PC-9 (cell line): ENCODE data around the gene STRN3. TPM values are rescaled to one million over a fixed set of nuclear protein-coding genes. Genes with fewer than 3 reads are reported as not detected.
"Not testable (repeated sequence)": the region's sequence is repeated elsewhere in the genome, so short reads cannot be mapped to it uniquely, and the experiment has no call there.

Source experiments
- BruUV-seq: library from RNA; stranded (reverse); fragments of 400-500 nt; replicated peaks from 2 replicates; lab custom pipeline; 2021; lab: Mats Ljungman, UMichigan
- CTCF ChIA-PET: fragments of 300-600 bp; sonication (Branson Sonifier 250); formaldehyde crosslinking; loops from one replicate; lab custom pipeline; 2022; ENCODE audit warnings: antibody characterized with exemption; lab: Charles Lee
- POLR2A ChIA-PET: fragments of 300-600 bp; sonication (Branson Sonifier 250); formaldehyde crosslinking; loops from one replicate; lab custom pipeline; 2022; ENCODE audit warnings: antibody characterized with exemption; ENCODE audit not compliant: unreplicated experiment; lab: Charles Lee
- DNase-seq, 2 experiments: peaks; one replicate each; pipeline versions ENCODE4 v3.0.0 to v3.0.0-alpha.2; 2015 to 2022; ENCODE audit warnings: mixed read lengths in 1 of 2
- H2AFZ ChIP-seq: fragments of 200-600 bp; sonication (generic); 2 replicates; pipeline ENCODE4 v1.8.1; 2017; ENCODE audit warnings: antibody characterized with exemption
- H3F3A ChIP-seq: fragments of 200-600 bp; sonication (generic); 2 replicates; pipeline ENCODE4 v1.8.1; 2017; ENCODE audit warnings: antibody characterized with exemption, mild to moderate bottlenecking, low read depth; ENCODE audit not compliant: insufficient read depth
- H3K27ac ChIP-seq: fragments of 200-600 bp; sonication (generic); 2 replicates; pipeline ENCODE4 v1.6.1; 2016; ENCODE audit warnings: mixed run types
- H3K27me3 ChIP-seq: fragments of 200-600 bp; sonication (generic); 2 replicates; pipeline ENCODE4 v1.6.1; 2016; ENCODE audit warnings: low read depth, mixed run types; ENCODE audit not compliant: insufficient read depth
- H3K36me3 ChIP-seq: fragments of 200-600 bp; sonication (generic); 2 replicates; pipeline ENCODE4 v1.6.1; 2016; ENCODE audit warnings: low read depth, mixed run types
- H3K4me1 ChIP-seq: fragments of 200-600 bp; sonication (generic); replicated peaks from 2 replicates; pipeline ENCODE4 v1.6.1; 2016; ENCODE audit warnings: mixed run types; ENCODE audit not compliant: insufficient read depth
- H3K4me2 ChIP-seq: fragments of 200-600 bp; sonication (generic); 2 replicates; pipeline ENCODE4 v1.6.1; 2017; ENCODE audit warnings: mixed run types
- H3K4me3 ChIP-seq: fragments of 200-600 bp; sonication (generic); 2 replicates; pipeline ENCODE4 v1.6.1; 2016; ENCODE audit warnings: mixed run types
- H3K79me2 ChIP-seq: fragments of 200-600 bp; sonication (generic); 2 replicates; pipeline ENCODE4 v1.6.1; 2017; ENCODE audit warnings: low read depth, mixed run types
- H3K9me2 ChIP-seq: fragments of 200-600 bp; sonication (generic); 2 replicates; pipeline ENCODE4 v1.8.1; 2017; ENCODE audit warnings: mild to moderate bottlenecking; ENCODE audit not compliant: insufficient read depth
- H3K9me3 ChIP-seq: fragments of 200-600 bp; sonication (generic); 2 replicates; pipeline ENCODE4 v1.8.1; 2016; ENCODE audit warnings: low read depth; ENCODE audit not compliant: insufficient read depth
- H4K20me1 ChIP-seq: fragments of 200-600 bp; sonication (generic); 2 replicates; pipeline ENCODE4 v1.8.1; 2017; ENCODE audit not compliant: insufficient read depth
- CTCF ChIP-seq: fragments of 200-600 bp; sonication (generic); conservative IDR thresholded peaks from 2 replicates; pipeline ENCODE4 v1.6.1; 2017; ENCODE audit warnings: mixed run types, antibody characterized with exemption, mild to moderate bottlenecking, moderate library complexity
- EZH2 ChIP-seq: fragments of 200-600 bp; sonication (generic); IDR thresholded peaks from 2 replicates; pipeline ENCODE4 v1.8.0; 2017; ENCODE audit warnings: antibody characterized with exemption, low read depth
- intact Hi-C: fragments of 100-400 bp; cut with micrococcal nuclease; formaldehyde crosslinking; loops from one replicate; pipeline ENCODE4 v1.10.0; 2022; ENCODE audit not compliant: unreplicated experiment
- total RNA-seq: library from RNA; stranded (reverse); gene quantifications from 2 replicates; pipeline ENCODE4 v1.2.3, GENCODE V29; 2021

STRN3 gene
- total RNA-seq, 1 experiment from 2014 or later, result 18.1 TPM

DNA sequence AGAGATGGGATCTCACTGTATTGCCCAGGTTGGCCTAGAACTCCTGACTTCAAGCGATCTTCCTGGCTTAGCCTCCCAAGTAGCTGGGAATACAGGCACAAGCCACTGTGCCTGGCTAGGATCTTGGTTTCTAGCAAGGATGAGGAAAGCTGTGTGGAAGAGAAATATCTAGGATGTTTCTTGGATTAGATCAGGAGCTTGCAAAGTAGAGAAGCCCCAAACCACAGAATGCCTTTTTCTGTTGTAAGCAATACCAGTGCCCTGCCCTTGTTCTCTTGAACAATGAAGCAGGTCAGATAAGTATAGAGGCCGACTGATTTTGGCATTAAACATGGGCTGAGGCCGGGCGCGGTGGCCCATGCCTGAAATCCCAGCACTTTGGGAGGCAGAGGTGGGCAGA lies 44.3 kb upstream of the STRN3 start:
- Histone ChIP-seq H3F3A (no peaks in the 10 kb centered on the region), H3K36me3 (no peaks in the 10 kb centered on the region), H3K4me1 (no peaks in the 10 kb centered on the region), H3K27ac (no peak overlapping the region), H3K79me2 (no peaks in the 10 kb centered on the region), H3K9me2 (no peaks in the 10 kb centered on the region), H2AFZ (no peak overlapping the region), H3K4me2 (no peak overlapping the region), H3K9me3 (no peaks in the 10 kb centered on the region), H3K4me3 (no peak overlapping the region), H3K27me3 (no peaks in the 10 kb centered on the region), H4K20me1 (no peaks in the 10 kb centered on the region)
- CTCF ChIA-PET, result no interaction called here
- peak; percentile 48 to 51 for DNase-seq
- no TSS peak for BruUV-seq
- intact Hi-C loops, result no loop called here
- POLR2A ChIA-PET, result interaction anchor here (0.6 kb wide), 1 partner anchor 45 kb away, joined by 15 read pairs; no protein-coding TSS in a partner anchor
- no peak for TF ChIP-seq CTCF

GRCh38 chr14:31069343-31069742 lies 43.2 kb upstream of the STRN3 start:
- H3F3A ChIP-seq, result no peaks in the 10 kb centered on the region
- no peaks in the 10 kb centered on the region for H3K9me2 ChIP-seq
- no peak for TF ChIP-seq EZH2
- TF ChIP-seq CTCF, result no peak
- H2AFZ ChIP-seq, result no peak overlapping the region
- intact Hi-C loops, result no loop called here
- H3K4me3 ChIP-seq, result no peak overlapping the region
- no peaks in the 10 kb centered on the region for H3K4me1 ChIP-seq
- CTCF ChIA-PET, result no interaction called here
- no peaks in the 10 kb centered on the region for H3K79me2 ChIP-seq
- no peak for DNase-seq
- no peaks in the 10 kb centered on the region for H3K9me3 ChIP-seq
- H3K4me2 ChIP-seq, result no peak overlapping the region
- no peak overlapping the region for H3K27ac ChIP-seq
- no peaks in the 10 kb centered on the region for H3K27me3 ChIP-seq
- POLR2A ChIA-PET, result no interaction called here
- no peaks in the 10 kb centered on the region for H3K36me3 ChIP-seq
- H4K20me1 ChIP-seq, result no peaks in the 10 kb centered on the region
- no TSS peak for BruUV-seq

DNA sequence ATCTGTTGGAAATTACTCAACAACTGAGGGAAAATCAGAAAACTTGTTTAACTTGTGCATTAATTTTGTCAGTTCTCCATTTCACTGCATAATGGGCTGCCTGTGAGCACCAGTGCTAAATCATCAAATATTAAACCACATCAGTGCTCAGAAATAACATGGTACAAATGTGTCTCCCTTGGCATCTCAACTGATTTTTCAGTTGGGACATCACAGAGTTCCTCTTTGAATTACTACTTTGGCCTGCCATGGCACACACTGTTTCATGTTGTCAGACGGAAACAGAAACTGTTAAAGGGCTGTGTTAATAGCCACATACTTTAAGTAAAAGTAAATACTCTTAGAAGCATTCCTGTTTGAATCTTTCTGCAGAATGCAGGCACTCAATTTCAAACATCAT lies 42.1 kb upstream of the STRN3 start:
- Histone ChIP-seq H3K9me3 (no peaks in the 10 kb centered on the region), H3K9me2 (no peaks in the 10 kb centered on the region), H3K27me3 (no peaks in the 10 kb centered on the region), H3F3A (no peaks in the 10 kb centered on the region), H3K79me2 (no peaks in the 10 kb centered on the region), H3K4me1 (no peaks in the 10 kb centered on the region), H3K4me3 (no peak overlapping the region), H3K36me3 (no peaks in the 10 kb centered on the region), H2AFZ (no peak overlapping the region), H3K27ac (no peak overlapping the region), H3K4me2 (no peak overlapping the region), H4K20me1 (no peaks in the 10 kb centered on the region)
- DNase-seq, result no peak
- intact Hi-C loops, result no loop called here
- ChIA-PET CTCF (interaction anchor here (0.6 kb wide), 1 partner anchor 217 kb away, joined by 4 read pairs; no protein-coding TSS in a partner anchor), POLR2A (no interaction called here)
- no peak for TF ChIP-seq EZH2
- no peak for TF ChIP-seq CTCF
- no TSS peak for BruUV-seq

DNA sequence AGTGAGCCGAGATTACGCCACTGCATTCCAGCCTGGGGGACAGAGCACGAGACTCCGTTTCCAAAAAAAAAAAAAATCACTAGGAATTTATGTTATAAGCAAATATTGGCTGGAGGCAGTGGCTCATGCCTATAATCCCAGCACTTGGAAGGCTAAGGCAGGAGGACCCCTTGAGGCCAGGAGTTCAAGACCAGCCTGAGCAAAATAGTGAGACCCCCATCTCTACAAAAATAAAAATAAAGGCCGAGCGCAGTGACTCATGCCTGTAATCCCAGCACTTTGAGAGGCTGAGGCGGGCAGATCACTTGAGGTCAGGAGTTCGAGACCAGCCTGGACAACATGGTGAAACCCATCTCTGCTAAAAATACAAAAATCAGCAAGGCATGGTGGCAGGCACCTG lies 36.7 kb upstream of the STRN3 start:
- H3K9me3 ChIP-seq, H3K27me3 ChIP-seq, H3K4me2 ChIP-seq, H3K27ac ChIP-seq, H3F3A ChIP-seq, intact Hi-C loops, H3K9me2 ChIP-seq, H4K20me1 ChIP-seq, BruUV-seq, POLR2A ChIA-PET, H3K36me3 ChIP-seq, CTCF ChIA-PET, H3K4me3 ChIP-seq, H2AFZ ChIP-seq, H3K79me2 ChIP-seq, DNase-seq: not testable (repeated sequence)
- peaks cover 12% of the 10 kb centered on the region for H3K4me1 ChIP-seq
